IMR-90 (cell line): ENCODE measurements around the gene TLDC2. TPM values are rescaled to one million over a fixed set of nuclear protein-coding genes. Genes with fewer than 3 reads are reported as not detected.

Source experiments
- ATAC-seq: fragments of 200-7000 bp; cut with Tn5 transposase; 2 replicates; pipeline ENCODE4 v1.9.1; 2020; ENCODE audit warnings: low read depth, mild to moderate bottlenecking, moderate library complexity
- BruUV-seq: library from RNA; stranded (reverse); fragments of 400-500 nt; replicated peaks from 2 replicates; lab custom pipeline; 2021; lab: Mats Ljungman, UMichigan
- CTCF ChIA-PET: fragments of 300-600 bp; formaldehyde crosslinking; extraction: SDS; loops from one replicate; lab custom pipeline; 2021; ENCODE audit warnings: antibody characterized with exemption; lab: Yijun Ruan, JAX
- POLR2A ChIA-PET: fragments of 300-600 bp; sonication (Branson Sonifier 250); formaldehyde crosslinking; loops from one replicate; lab custom pipeline; 2022; ENCODE audit warnings: antibody characterized with exemption; ENCODE audit not compliant: unreplicated experiment; lab: Charles Lee
- DNase-seq: peaks from one replicate; pipeline ENCODE4 v3.0.0; 2013
- H2AFZ ChIP-seq: replicated peaks from 2 replicates; pipeline ENCODE3; 2013; ENCODE audit warnings: low read length, mild to moderate bottlenecking; ENCODE audit not compliant: poor library complexity
- H2AK5ac ChIP-seq: 2 replicates; pipeline ENCODE4 v1.6.1; 2013; ENCODE audit warnings: low read depth, low read length, inconsistent platforms
- H2AK9ac ChIP-seq: replicated peaks from 2 replicates; pipeline ENCODE3; 2013; ENCODE audit warnings: mild to moderate bottlenecking, low read depth, low read length, moderate library complexity; ENCODE audit not compliant: poor library complexity
- H2BK120ac ChIP-seq: 2 replicates; pipeline ENCODE4 v1.6.1; 2013; ENCODE audit warnings: low read depth, low read length, inconsistent platforms
- H2BK15ac ChIP-seq: 3 replicates; pipeline ENCODE4 v1.6.1; 2013; ENCODE audit warnings: low read depth, low read length, inconsistent platforms
- H2BK20ac ChIP-seq: 2 replicates; pipeline ENCODE4 v1.6.1; 2013; ENCODE audit warnings: low read depth, mild to moderate bottlenecking, inconsistent platforms, low read length, moderate library complexity
- H2BK5ac ChIP-seq: 2 replicates; pipeline ENCODE4 v1.6.1; 2013; ENCODE audit warnings: mild to moderate bottlenecking, low read depth, low read length, inconsistent platforms; ENCODE audit not compliant: poor library complexity, severe bottlenecking
- H3K14ac ChIP-seq: replicated peaks from 2 replicates; pipeline ENCODE4 v1.6.1; 2013; ENCODE audit warnings: low read depth, low read length, inconsistent platforms
- H3K18ac ChIP-seq: 2 replicates; pipeline ENCODE4 v1.6.1; 2013; ENCODE audit warnings: low read depth, low read length, control low read depth
- H3K23ac ChIP-seq: 2 replicates; pipeline ENCODE4 v1.6.1; 2013; ENCODE audit warnings: low read depth, low read length, inconsistent platforms
- H3K27ac ChIP-seq: 2 replicates; pipeline ENCODE4 v1.5.1; 2013; ENCODE audit warnings: mild to moderate bottlenecking, control low read depth, low read length; ENCODE audit not compliant: insufficient read depth
- H3K27me3 ChIP-seq: 2 replicates; pipeline ENCODE4 v1.6.1; 2013; ENCODE audit warnings: low read length; ENCODE audit not compliant: control insufficient read depth, insufficient read depth
- H3K36me3 ChIP-seq: 2 replicates; pipeline ENCODE4 v1.6.1; 2013; ENCODE audit warnings: low read length, mixed read lengths; ENCODE audit not compliant: control insufficient read depth, insufficient read depth
- H3K4ac ChIP-seq: 2 replicates; pipeline ENCODE4 v1.6.1; 2013; ENCODE audit warnings: low read depth, low read length, inconsistent platforms
- H3K4me1 ChIP-seq: 2 replicates; pipeline ENCODE4 v1.6.1; 2013; ENCODE audit warnings: low read length, mixed read lengths; ENCODE audit not compliant: control insufficient read depth, insufficient read depth
- H3K4me2 ChIP-seq: 2 replicates; pipeline ENCODE4 v1.6.1; 2013; ENCODE audit warnings: low read depth, mild to moderate bottlenecking, control low read depth, low read length, moderate library complexity
- H3K4me3 ChIP-seq: 2 replicates; pipeline ENCODE4 v1.5.1; 2013; ENCODE audit warnings: low read depth, mild to moderate bottlenecking, control low read depth, low read length, moderate library complexity; ENCODE audit not compliant: insufficient read depth
- H3K56ac ChIP-seq: 2 replicates; pipeline ENCODE4 v1.6.1; 2013; ENCODE audit warnings: low read length, inconsistent platforms; ENCODE audit not compliant: insufficient read depth; ENCODE audit errors: extremely low read depth
- H3K79me1 ChIP-seq, 2 experiments: 2 replicates each; pipeline ENCODE4 v1.6.1; 2013; ENCODE audit warnings: low read length in 2 of 2, inconsistent platforms in 1 of 2, low read depth in 1 of 2
- H3K9ac ChIP-seq: 2 replicates; pipeline ENCODE4 v1.6.1; 2013; ENCODE audit warnings: low read depth, low read length, control low read depth
- H3K9me1 ChIP-seq: 2 replicates; pipeline ENCODE4 v1.6.1; 2013; ENCODE audit warnings: low read length, inconsistent platforms; ENCODE audit not compliant: insufficient read depth
- H3K9me3 ChIP-seq: 2 replicates; pipeline ENCODE4 v1.6.1; 2013; ENCODE audit warnings: low read length; ENCODE audit not compliant: control insufficient read depth, insufficient read depth
- H4K20me1 ChIP-seq: 2 replicates; pipeline ENCODE4 v1.6.1; 2013; ENCODE audit warnings: low read length, inconsistent platforms; ENCODE audit not compliant: insufficient read depth
- H4K5ac ChIP-seq: 2 replicates; pipeline ENCODE4 v1.6.1; 2013; ENCODE audit warnings: mild to moderate bottlenecking, low read depth, low read length, control low read depth
- H4K8ac ChIP-seq, 2 experiments: 2 replicates each; pipeline ENCODE4 v1.6.1; 2013; ENCODE audit warnings: low read depth in 2 of 2, low read length in 2 of 2, control low read depth in 1 of 2, inconsistent platforms in 1 of 2
- H4K91ac ChIP-seq: 2 replicates; pipeline ENCODE4 v1.6.1; 2013; ENCODE audit warnings: low read depth, low read length, inconsistent platforms; ENCODE audit not compliant: insufficient read depth
- BHLHE40 ChIP-seq: fragments of 150-350 bp; IDR thresholded peaks from 2 replicates; pipeline ENCODE4 v1.6.1; 2016; ENCODE audit warnings: mild to moderate bottlenecking, low read depth, low read length
- CEBPB ChIP-seq: IDR thresholded peaks from 2 replicates; pipeline ENCODE4 v1.6.1; 2012; ENCODE audit warnings: low read depth, low read length, improper control_type of control experiment
- CHD1 ChIP-seq: IDR thresholded peaks from 2 replicates; pipeline ENCODE4 v1.6.1; 2012; ENCODE audit warnings: low read depth, low read length, improper control_type of control experiment
- FOS ChIP-seq: fragments of 150-350 bp; IDR thresholded peaks from 2 replicates; pipeline ENCODE4 v1.6.1; 2016; ENCODE audit warnings: low read depth, low read length
- MAFK ChIP-seq: IDR thresholded peaks from 2 replicates; pipeline ENCODE4 v1.6.1; 2012; ENCODE audit warnings: low read depth, low read length, improper control_type of control experiment
- MXI1 ChIP-seq: IDR thresholded peaks from 2 replicates; pipeline ENCODE4 v1.6.1; 2012; ENCODE audit warnings: low read depth, mild to moderate bottlenecking, low read length, moderate library complexity, borderline replicate concordance
- POLR2A ChIP-seq: IDR thresholded peaks from 2 replicates; pipeline ENCODE4 v1.6.1; 2012; ENCODE audit warnings: mild to moderate bottlenecking, low read depth, low read length
- RAD21 ChIP-seq: IDR thresholded peaks from 2 replicates; pipeline ENCODE4 v1.6.1; 2012; ENCODE audit warnings: low read length, improper control_type of control experiment
- SMC3 ChIP-seq: fragments of 150-350 bp; IDR thresholded peaks from 2 replicates; pipeline ENCODE4 v1.6.1; 2016; ENCODE audit warnings: low read depth, mild to moderate bottlenecking, antibody characterized with exemption, low read length, moderate library complexity
- WGBS, 2 experiments: methylation state at CpG; one replicate each; pipeline versions ENCODE4 v1.1.5 to v1.1.7; 2013; ENCODE audit warnings: missing lambda C conversion rate in 2 of 2; ENCODE audit not compliant: insufficient read length in 1 of 2; ENCODE audit errors: extremely low coverage in 2 of 2; 5-methylcytosine and 5-hydroxymethylcytosine counted together
- dilution Hi-C: fragments of 300-500 bp; cut with HindIII; formaldehyde crosslinking; loops from one replicate; pipeline ENCODE4 v1.14.3; 2018; ENCODE audit warnings: low sequenced_read_pairs; ENCODE audit not compliant: unreplicated experiment
- in situ Hi-C: fragments of 300-500 bp; cut with MboI; formaldehyde crosslinking; loops from 3 replicates; pipeline ENCODE4 v1.14.3; 2019; ENCODE audit warnings: low sequenced_read_pairs, inconsistent platforms, mixed read lengths
- intact Hi-C: fragments of 100-400 bp; cut with micrococcal nuclease; formaldehyde crosslinking; loops from 2 replicates; pipeline ENCODE4 v1.10.0; 2022
- polyA plus RNA-seq, 3 experiments: library from polyadenylated mRNA; depleted of rRNA; stranded (reverse); fragments of >200 nt; gene quantifications; 2 replicates each; pipeline ENCODE4 v1.2.3, GENCODE V29; 2012; ENCODE audit warnings: low replicate concordance in 1 of 3
- total RNA-seq: library from RNA; depleted of rRNA; stranded (reverse); fragments of >200 nt; gene quantifications from 2 replicates; pipeline ENCODE4 v1.2.3, GENCODE V29; 2012
- TF ChIP-seq, protein P1 (sequence below): conservative IDR thresholded peaks from 2 replicates; pipeline ENCODE4 v1.5.1; 2012; ENCODE audit warnings: mild to moderate bottlenecking, low read depth, low read length, improper control_type of control experiment

Gene TLDC2
- total and polyA plus RNA-seq, 2 of the 4 experiments (the other 2 are of a cell fraction) = 0.18 to 0.19 TPM

DNA sequence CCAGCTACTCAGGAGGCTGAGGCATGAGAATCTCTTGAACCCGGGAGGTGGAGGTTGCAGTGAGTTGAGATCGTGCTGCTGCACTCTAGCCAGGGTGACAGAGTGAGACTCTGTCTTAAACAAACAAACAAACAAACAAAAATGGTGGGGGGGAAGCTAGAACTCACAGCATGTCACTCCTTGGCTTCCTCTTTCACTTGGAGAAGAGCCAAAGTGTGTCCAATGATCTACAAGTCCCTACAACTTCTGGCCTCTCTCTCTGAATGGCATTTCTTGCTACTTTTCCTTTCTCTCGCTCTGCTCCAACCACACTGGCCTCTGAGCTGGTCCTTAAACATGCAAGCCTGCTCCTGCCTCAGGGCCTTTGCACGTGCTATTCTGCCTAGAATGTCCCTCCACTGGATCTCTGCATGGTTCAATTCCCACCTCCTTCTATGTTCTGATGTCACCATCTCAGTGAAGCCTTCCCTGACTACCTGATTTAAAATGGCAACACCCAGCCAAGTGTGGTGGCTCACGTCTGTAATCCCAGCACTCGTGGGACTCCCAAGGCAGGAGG, 8.1 kb downstream of the TLDC2 start:
- BruUV-seq = no TSS peak
- H3K79me1 ChIP-seq = no peaks in the 10 kb centered on the region
- H3K4me2 ChIP-seq = no peak overlapping the region
- dilution Hi-C loops (no loop called here), intact Hi-C loops (loop anchor here (10.0 kb wide), 1 partner anchor 269 kb away; no protein-coding TSS in a partner anchor), in situ Hi-C loops (no loop called here)
- peaks cover 4% of the 10 kb centered on the region for H3K27me3 ChIP-seq
- H3K14ac ChIP-seq = no peak overlapping the region
- no peak overlapping the region for H4K5ac ChIP-seq
- no peak overlapping the region for H2BK15ac ChIP-seq
- H3K4me1 ChIP-seq = no peaks in the 10 kb centered on the region; the same call in 1 of the 2 replicates
- no peak overlapping the region for H4K8ac ChIP-seq
- no peak overlapping the region for H3K27ac ChIP-seq
- no peaks in the 10 kb centered on the region for H3K9me3 ChIP-seq
- POLR2A ChIA-PET = no interaction called here
- H3K4ac ChIP-seq = no peak overlapping the region
- no peaks in the 10 kb centered on the region for H3K9me1 ChIP-seq
- no peak for TF ChIP-seq FOS
- TF ChIP-seq RAD21 = no peak
- TF ChIP-seq SMC3 = no peak
- TF ChIP-seq CHD1 = no peak
- TF ChIP-seq POLR2A = no peak
- TF ChIP-seq MXI1 = no peak
- TF ChIP-seq, protein P1, sequence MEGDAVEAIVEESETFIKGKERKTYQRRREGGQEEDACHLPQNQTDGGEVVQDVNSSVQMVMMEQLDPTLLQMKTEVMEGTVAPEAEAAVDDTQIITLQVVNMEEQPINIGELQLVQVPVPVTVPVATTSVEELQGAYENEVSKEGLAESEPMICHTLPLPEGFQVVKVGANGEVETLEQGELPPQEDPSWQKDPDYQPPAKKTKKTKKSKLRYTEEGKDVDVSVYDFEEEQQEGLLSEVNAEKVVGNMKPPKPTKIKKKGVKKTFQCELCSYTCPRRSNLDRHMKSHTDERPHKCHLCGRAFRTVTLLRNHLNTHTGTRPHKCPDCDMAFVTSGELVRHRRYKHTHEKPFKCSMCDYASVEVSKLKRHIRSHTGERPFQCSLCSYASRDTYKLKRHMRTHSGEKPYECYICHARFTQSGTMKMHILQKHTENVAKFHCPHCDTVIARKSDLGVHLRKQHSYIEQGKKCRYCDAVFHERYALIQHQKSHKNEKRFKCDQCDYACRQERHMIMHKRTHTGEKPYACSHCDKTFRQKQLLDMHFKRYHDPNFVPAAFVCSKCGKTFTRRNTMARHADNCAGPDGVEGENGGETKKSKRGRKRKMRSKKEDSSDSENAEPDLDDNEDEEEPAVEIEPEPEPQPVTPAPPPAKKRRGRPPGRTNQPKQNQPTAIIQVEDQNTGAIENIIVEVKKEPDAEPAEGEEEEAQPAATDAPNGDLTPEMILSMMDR = no peak
- no peak for TF ChIP-seq BHLHE40
- TF ChIP-seq MAFK = no peak
- no peak for TF ChIP-seq CEBPB
- no peak for ATAC-seq
- no peak overlapping the region for H2BK120ac ChIP-seq
- H3K18ac ChIP-seq = no peak overlapping the region
- no peak overlapping the region for H2BK20ac ChIP-seq
- no peak overlapping the region for H3K56ac ChIP-seq
- H3K4me3 ChIP-seq = no peak overlapping the region
- H3K9ac ChIP-seq = no peak overlapping the region
- no peak overlapping the region for H2BK5ac ChIP-seq
- H2AK9ac ChIP-seq = no peak overlapping the region
- no peak overlapping the region for H3K23ac ChIP-seq
- no peak overlapping the region for H4K91ac ChIP-seq
- CTCF ChIA-PET = no interaction called here
- H2AFZ ChIP-seq = no peak overlapping the region
- no peak for DNase-seq
- WGBS, 2 experiments = 89% methylated on average over 4 of the region's 6 CpGs; no CpG with 5 or more reads in 1 of the 2 experiments
- H3K36me3 ChIP-seq = no peaks in the 10 kb centered on the region
- no peaks in the 10 kb centered on the region for H4K20me1 ChIP-seq
- H2AK5ac ChIP-seq = no peak overlapping the region
